Measurements from ENCODE around the gene SEPTIN8. TPM values are rescaled to one million over a fixed set of nuclear protein-coding genes. Genes with fewer than 3 reads are reported as not detected.

SEPTIN8 gene
- total and polyA plus RNA-seq, 2 donors (not counting 3 experiments of a cell fraction or from before 2014, with no cell fraction given) = 56.6 to 82.1 TPM

DNA sequence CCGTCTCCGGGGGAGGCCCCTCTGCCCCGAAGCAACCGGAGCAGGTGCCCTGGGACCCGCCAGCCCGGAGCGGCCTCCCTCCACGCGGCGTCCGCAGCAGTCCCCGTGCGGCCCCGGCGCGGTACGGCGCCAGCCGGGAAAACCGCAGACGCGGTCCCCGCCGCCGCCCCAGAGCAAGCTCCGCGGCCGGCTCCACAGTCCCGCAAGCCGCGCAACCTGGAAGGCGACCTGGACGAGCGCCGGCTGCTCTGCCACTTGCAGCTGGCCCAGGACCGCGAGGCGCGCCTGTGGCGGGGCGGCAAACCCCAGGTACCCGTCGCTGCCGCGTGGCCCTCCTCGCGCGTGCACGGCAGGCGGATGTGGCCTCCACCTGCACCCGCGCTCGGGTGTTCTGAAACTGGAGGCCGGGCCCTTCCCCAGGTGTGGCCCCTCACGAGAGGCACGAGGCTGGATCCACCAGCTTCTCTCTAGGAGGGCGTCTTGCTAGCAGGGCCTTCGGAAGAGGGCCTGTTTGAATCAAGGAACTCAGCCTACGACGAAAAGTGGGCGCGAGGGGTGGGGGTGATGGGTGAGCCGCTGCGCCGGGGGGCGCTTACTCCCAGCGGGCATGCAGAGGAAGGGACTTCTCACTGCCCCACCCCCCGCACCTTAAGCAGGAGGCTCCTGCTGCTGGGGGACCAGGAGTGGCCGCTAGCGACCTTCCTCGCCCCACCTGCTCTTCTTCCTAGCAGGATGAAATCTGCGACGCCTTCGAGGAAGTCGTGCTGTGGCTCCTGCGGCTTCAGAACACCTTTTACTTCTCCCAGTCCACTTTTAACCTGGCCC is 29.2 kb downstream of the SEPTIN8 start:
- Histone ChIP-seq H3K4me2 (ENCODE audit: insufficient read depth, low read length) (peak overlapping the region; percentile 63), H3K27me3 (ENCODE audit: control insufficient read depth in 2 of 2, insufficient read depth in 2 of 2, low read length in 2 of 2) (peaks cover 0 to 2% of the 10 kb centered on the region in 2 experiments), H3K27ac (ENCODE audit: insufficient read depth, low read depth, low read length) (no peak overlapping the region), H3K9me1 (replicated peaks; ENCODE audit: control insufficient read depth, extremely low read depth, insufficient read depth, low read length) (no peaks in the 10 kb centered on the region), H3K79me2 (ENCODE audit: control insufficient read depth, insufficient read depth, low read length) (no peaks in the 10 kb centered on the region), H3K9ac (replicated peaks; ENCODE audit: extremely low read depth, insufficient read depth, low read length) (no peak overlapping the region), H3K36me3 (ENCODE audit: control insufficient read depth in 2 of 2, extremely low read depth in 1 of 2, insufficient read depth in 2 of 2, low read length in 2 of 2) (no peaks in the 10 kb centered on the region), H3K4me3 (replicated peaks in 1 of 3; ENCODE audit: insufficient read depth in 1 of 3, low read depth in 1 of 3, low read length in 3 of 3) (peak overlapping the region; percentile 32 to 34 (median 34)), H3K9me3 (replicated peaks; ENCODE audit: control insufficient read depth, insufficient read depth, low read length) (no peaks in the 10 kb centered on the region), H2AFZ (ENCODE audit: low read depth, low read length) (peak overlapping the region; percentile 84), H3K4me1 (ENCODE audit: control insufficient read depth, extremely low read depth, insufficient read depth, low read length) (peaks cover 5% of the 10 kb centered on the region), H4K20me1 (replicated peaks; ENCODE audit: control insufficient read depth, extremely low read depth, insufficient read depth, low read length) (no peaks in the 10 kb centered on the region)
- CTCF ChIA-PET = interaction anchor here (0.7 to 5.5 kb wide), 17 partner anchors 7 to 221 kb away, joined by 3 to 48 read pairs (median 5); partner anchors contain the start of gene KIF3A
- FAIRE-seq (no peak), DNase-seq (ENCODE audit: low read depth, low spot score) (no peak)
- dilution Hi-C loops (cut with MboI; ENCODE audit: extremely low pct_ligation_motif_present, low sequenced_read_pairs) = no loop called here
- TF ChIP-seq EZH2 (IDR thresholded peaks at IDR 0.05; ENCODE audit: borderline replicate concordance, low read depth, low read length, severe bottlenecking) (peak; percentile 55), MYC (IDR thresholded peaks at IDR 0.05; ENCODE audit: low read depth, low read length) (no peak)
- POLR2A ChIA-PET = no interaction called here
- intact Hi-C loops (cut with micrococcal nuclease) = loop anchor here (5.0 kb wide), 1 partner anchor 134 kb away; no protein-coding TSS in a partner anchor
- BruUV-seq (replicated peaks) = no TSS peak

DNA sequence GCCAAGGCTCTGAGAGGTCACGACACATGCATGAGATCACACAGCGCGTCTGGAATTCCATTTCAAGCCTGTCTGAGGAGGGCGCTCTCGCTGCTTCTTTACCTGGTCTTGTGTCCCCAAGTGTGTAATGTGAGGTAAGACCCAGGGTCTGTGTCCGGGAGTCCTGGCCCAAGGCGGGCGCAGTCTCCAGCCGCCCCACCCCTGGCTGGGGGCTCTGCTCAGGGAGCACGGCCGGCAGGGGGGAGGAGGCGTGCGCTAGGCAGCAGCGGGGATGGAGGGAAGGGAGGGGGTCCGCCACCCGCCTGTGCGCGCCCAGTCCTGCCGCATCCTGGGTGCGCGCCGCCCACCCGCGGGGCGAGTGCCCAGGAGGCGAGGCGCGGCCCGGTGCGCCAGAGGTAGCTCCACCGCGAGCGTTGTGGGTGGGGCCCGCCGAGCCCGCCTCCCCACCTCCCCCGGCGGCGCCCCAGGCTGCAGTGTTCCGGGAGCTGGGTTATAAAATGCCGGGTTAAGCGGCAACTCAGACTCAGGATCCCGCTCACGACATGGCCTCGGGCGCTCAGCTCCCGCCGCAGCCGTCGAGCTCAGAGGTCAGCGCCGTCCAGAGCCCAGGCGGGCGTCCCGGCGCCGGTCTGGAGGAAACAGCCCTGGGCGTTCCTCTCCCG is 30.0 kb downstream of the SEPTIN8 start, which contains the start of gene CCNI2:
Gene CCNI2, plus strand, starts transcription at position 473 of the 662 bp plus-strand sequence. Its CDS starts 70 bp downstream, at position 543.
- BruUV-seq (replicated peaks) = no TSS peak
- TF ChIP-seq MYC (IDR thresholded peaks at IDR 0.05; ENCODE audit: low read depth, low read length) (no peak), FOS (IDR thresholded peaks at IDR 0.05; ENCODE audit: borderline replicate concordance, insufficient read depth, low read length) (no peak), POLR2A (IDR thresholded peaks at IDR 0.05; ENCODE audit: low read depth, low read length) (no peak), POLR2AphosphoS5 (IDR thresholded peaks at IDR 0.05; ENCODE audit: insufficient read depth, low read depth, low read length) (no peak)
- TF ChIP-seq, protein P1, sequence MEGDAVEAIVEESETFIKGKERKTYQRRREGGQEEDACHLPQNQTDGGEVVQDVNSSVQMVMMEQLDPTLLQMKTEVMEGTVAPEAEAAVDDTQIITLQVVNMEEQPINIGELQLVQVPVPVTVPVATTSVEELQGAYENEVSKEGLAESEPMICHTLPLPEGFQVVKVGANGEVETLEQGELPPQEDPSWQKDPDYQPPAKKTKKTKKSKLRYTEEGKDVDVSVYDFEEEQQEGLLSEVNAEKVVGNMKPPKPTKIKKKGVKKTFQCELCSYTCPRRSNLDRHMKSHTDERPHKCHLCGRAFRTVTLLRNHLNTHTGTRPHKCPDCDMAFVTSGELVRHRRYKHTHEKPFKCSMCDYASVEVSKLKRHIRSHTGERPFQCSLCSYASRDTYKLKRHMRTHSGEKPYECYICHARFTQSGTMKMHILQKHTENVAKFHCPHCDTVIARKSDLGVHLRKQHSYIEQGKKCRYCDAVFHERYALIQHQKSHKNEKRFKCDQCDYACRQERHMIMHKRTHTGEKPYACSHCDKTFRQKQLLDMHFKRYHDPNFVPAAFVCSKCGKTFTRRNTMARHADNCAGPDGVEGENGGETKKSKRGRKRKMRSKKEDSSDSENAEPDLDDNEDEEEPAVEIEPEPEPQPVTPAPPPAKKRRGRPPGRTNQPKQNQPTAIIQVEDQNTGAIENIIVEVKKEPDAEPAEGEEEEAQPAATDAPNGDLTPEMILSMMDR (IDR thresholded peaks at IDR 0.05; ENCODE audit: extremely low read depth in 1 of 2, insufficient read depth in 1 of 2, low read depth in 1 of 2, low read length in 2 of 2) = peak; percentile 28 to 38

More for the DNA sequence above, 30.0 kb downstream of the SEPTIN8 start, which contains the start of gene CCNI2:
- Histone ChIP-seq H2AFZ (ENCODE audit: low read depth, low read length) (peak within 1 kb of the TSS; percentile 84), H3K9ac (replicated peaks; ENCODE audit: extremely low read depth, insufficient read depth, low read length) (no peak within 1 kb of the TSS), H3K9me1 (replicated peaks; ENCODE audit: control insufficient read depth, extremely low read depth, insufficient read depth, low read length) (no peaks in the 10 kb centered on the region), H3K27ac (ENCODE audit: insufficient read depth, low read depth, low read length) (no peak within 1 kb of the TSS), H3K4me3 (replicated peaks in 1 of 3; ENCODE audit: insufficient read depth in 1 of 3, low read depth in 1 of 3, low read length in 3 of 3) (peak within 1 kb of the TSS; percentile 32 to 34 (median 34)), H3K4me1 (ENCODE audit: control insufficient read depth, extremely low read depth, insufficient read depth, low read length) (peaks cover 5% of the 10 kb centered on the region), H3K9me3 (replicated peaks; ENCODE audit: control insufficient read depth, insufficient read depth, low read length) (no peaks in the 10 kb centered on the region), H3K4me2 (ENCODE audit: insufficient read depth, low read length) (peak within 1 kb of the TSS; percentile 63), H3K79me2 (ENCODE audit: control insufficient read depth, insufficient read depth, low read length) (no peaks in the 10 kb centered on the region), H3K27me3 (ENCODE audit: control insufficient read depth in 2 of 2, insufficient read depth in 2 of 2, low read length in 2 of 2) (peaks cover 2 to 5% of the 10 kb centered on the region in 2 experiments), H4K20me1 (replicated peaks; ENCODE audit: control insufficient read depth, extremely low read depth, insufficient read depth, low read length) (no peaks in the 10 kb centered on the region), H3K36me3 (ENCODE audit: control insufficient read depth in 2 of 2, extremely low read depth in 1 of 2, insufficient read depth in 2 of 2, low read length in 2 of 2) (no peaks in the 10 kb centered on the region)
- ChIA-PET POLR2A (no interaction called here), CTCF (interaction anchor here (0.7 to 5.5 kb wide), 15 partner anchors 8 to 221 kb away, joined by 3 to 48 read pairs (median 5); partner anchors contain the start of gene KIF3A)
- dilution Hi-C loops (cut with MboI; ENCODE audit: extremely low pct_ligation_motif_present, low sequenced_read_pairs) (no loop called here), intact Hi-C loops (cut with micrococcal nuclease) (loop anchor here (5.0 kb wide), 1 partner anchor 135 kb away; no protein-coding TSS in a partner anchor)
- DNase-seq (ENCODE audit: low read depth, low spot score) (peak; percentile 50), FAIRE-seq (peak; percentile 37)

Measured in endothelial cell of umbilical vein (primary cell).